Ramos (cell line): Measurements from ENCODE around the gene EBF3.

Experiments
- in situ Hi-C: fragments of 300-500 bp; cut with MboI; formaldehyde crosslinking; loops from one replicate; pipeline ENCODE4 v1.14.3; 2022; ENCODE audit warnings: low sequenced_read_pairs; ENCODE audit not compliant: unreplicated experiment

EBF3 gene

GRCh38 chr10:129972145-129972965 is 8.3 kb upstream of the EBF3 start:
- in situ Hi-C loops = no loop called here

DNA sequence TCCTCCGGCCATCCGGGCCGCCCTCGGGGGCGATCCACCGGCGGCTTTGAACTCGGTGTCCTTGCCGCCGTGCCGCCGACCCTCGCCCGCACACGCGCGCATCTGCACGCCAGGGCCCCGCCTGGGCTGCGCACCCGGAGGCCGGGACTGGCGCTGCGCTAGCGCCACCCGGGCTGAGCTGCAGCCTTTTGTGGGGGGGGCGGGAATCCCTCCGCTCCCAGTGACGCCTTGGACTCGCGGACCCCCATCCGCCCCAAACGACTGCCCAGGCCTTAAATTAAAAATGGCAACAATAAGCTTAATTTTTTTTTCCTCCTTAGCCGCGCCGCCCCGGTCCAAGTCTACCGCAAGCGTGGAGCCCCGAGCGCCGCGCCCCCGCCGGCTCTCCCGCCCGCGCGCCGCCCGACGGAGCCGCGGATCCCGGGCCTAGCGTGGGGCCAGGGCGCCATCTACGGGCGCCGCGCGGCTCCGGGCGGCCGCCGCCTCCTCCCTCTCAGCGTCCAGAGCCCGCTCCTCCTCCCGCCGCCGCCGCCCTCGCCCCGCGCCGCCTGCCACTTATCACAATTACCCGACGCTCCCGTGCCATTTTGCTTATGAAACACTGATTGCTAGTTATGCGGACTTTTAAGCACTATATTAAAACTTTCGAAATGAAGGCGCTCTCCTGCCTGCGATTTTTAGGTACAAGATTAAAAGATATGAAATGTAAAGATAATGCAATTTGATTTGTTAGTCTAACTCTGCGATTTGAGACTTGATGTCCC is 7.5 kb upstream of the EBF3 start:
- in situ Hi-C loops = no loop called here

GRCh38 chr10:129970465-129971364 is 6.6 kb upstream of the EBF3 start:
- in situ Hi-C loops = no loop called here

DNA sequence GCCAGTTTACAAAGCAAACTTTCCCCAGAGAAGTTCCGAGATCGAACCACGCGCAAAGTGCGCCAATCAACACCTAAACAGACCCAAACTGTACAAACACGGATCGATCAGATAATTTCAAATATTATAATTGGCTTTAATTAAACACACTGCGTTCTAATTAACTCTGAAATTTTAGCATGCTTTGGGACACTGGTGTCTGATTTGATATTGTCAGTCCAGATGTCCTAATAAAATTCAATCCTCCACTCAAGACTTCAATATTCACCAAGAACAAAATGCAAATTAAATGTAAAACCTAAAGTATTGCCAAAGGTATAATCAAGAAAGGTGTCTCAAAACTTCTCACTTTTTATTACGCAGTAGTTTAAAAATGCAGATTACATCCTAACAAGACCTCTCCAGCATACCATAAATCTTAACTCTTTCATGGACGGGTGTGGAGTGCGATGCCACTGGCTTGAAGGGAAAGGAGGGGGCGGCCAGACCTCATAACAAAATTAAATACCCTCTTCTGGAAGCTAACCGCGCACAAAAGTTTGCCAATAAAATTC is 5.9 kb upstream of the EBF3 start:
- in situ Hi-C loops = no loop called here

DNA sequence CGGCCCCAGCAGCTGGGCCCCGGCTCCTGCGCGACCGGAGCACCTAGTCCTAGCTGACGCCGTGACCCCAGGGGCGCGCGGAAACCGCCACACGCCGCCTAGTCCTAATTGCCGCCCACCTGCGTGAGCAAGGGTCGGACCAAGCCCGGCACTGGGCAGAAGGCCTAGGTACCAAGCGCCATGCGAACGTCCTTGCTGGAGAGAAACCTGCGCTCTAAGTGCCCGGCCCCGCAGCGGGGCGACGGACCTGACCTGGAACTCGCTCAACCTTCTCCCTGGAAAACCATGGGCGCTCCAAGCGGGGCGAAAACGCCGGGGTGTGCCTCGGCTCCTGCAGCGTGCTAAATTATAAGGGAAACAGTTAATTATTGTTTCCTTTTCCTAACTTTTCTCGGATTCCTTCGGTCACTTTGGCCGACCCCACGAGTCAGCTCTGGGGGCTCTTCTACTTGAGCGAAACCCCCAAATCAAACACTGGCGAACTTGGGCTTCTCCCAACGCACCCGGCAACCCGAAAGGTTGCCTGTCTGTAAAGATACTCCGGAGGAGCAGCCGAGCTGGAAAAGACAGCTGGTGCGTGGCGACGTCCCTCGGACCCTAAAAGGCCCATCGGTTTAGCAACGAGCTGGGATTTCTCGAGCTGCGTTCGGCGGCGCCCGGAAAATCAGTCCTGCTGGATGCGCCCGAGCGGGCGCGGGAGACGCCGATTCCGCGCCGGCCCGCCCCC is 5.3 kb upstream of the EBF3 start:
- in situ Hi-C loops = no loop called here

- in situ Hi-C loops = no loop called here
Measured at GRCh38 chr10:129968853-129969183, 4.7 kb upstream of the EBF3 start.

DNA sequence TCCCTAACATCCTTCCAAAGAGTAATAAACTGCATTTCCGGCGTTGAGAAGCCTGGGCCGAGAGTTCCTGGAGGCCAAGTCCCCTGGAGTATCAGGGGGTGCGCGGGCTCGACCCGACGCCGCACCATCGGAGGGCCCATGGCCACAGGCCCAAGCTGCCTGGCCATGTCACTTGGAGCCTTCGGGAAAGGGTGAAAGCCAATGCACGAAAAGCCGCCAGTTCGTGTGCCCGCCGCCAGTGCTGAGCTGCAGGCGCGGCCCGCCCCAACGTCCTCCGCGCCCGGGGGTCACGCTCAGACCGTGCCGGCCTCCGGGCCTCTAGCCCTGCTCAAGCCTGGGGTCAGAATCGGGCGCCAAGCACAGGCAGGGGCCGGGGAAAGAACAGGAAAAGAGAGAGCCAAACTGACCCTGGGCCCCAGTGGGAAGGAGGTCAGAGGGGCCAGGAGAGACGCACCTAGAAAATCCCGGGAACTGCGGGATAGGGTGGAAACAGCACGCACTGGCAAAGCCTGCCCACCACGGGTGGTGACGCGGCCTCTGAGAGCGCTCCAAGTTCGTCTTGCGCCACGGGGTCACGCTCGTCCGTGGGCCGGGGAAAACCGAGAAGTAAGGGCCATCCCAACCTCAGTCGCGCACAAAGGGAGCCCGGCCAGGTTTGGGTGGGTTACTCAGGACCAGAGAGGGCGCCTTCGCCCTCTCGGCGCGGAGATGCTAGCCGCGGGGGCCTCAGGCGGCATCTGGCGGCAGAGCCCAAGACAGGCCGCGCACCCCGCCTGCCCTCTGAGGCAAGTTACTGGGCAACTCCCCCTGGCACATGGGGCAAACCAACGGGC is 4.2 kb upstream of the EBF3 start:
- in situ Hi-C loops = no loop called here

- in situ Hi-C loops = no loop called here
Measured at GRCh38 chr10:129967579-129968019, 3.5 kb upstream of the EBF3 start.

GRCh38 chr10:129966889-129967578 is 3.0 kb upstream of the EBF3 start:
- in situ Hi-C loops = no loop called here

DNA sequence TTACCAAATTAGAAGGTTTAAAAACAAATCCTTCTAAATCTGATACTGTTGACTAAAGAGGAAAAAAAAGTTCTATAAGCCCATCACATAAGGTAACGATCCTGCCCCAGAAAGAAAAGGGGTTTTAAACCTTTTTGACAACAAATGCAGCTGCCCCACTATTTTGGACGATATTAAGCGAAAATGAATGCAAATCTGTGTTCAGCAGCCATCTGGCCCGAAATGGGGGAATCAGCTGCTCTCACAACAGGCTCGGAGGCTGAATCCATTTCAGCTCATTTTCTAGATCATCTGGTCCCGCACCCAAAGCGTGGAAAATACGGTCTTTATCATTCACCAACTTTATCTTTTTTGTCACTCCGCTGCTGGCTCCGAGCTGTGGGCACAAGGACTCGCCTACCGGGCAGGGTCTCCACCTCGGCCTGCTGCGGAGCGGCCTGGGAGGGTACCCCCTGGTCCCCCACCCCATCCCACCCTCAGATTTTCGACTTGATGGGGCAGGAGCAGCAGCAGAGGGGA is 2.4 kb upstream of the EBF3 start:
- in situ Hi-C loops = no loop called here

DNA sequence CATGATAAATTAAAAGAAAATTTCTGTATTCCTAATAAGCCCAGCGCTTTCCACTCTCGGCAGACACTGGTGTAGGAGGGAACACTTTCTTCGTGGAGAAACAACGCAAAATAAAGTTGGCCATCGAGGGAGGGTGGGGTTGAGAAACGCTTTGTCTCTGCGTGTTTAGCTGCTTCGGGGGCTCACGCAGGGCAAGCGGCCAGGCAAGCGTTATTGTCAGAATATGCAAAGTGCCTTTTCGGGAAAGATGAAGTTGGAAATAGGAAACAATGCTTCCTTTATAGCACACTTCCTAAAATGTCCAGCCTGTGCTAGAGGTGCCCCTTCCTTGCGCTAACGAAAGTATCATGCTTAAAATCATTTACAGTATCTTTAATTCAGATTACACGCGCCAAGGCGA is 1.9 kb upstream of the EBF3 start:
- in situ Hi-C loops = no loop called here

DNA sequence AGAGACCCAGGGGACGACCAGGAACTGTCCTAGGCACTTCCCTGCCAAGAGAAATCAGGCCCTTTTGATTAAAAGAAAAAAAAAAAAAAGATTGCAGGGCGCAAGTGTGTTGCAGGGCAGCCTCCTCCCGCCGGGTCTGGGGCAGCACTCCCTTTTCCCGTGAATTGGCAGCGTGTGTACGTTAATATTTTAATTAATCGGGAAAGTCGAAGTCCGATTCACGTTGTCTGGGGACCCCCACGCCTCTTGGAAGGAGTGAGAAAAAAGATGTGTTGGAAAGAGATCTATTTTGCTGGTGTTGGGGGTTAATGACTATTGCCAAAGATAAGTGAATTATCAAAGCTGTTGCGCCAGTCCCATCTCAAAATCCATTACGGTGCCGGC is 1.3 kb upstream of the EBF3 start:
- in situ Hi-C loops = no loop called here

GRCh38 chr10:129964611-129965424 is 744 bp upstream of the EBF3 start:
- in situ Hi-C loops = no loop called here

DNA sequence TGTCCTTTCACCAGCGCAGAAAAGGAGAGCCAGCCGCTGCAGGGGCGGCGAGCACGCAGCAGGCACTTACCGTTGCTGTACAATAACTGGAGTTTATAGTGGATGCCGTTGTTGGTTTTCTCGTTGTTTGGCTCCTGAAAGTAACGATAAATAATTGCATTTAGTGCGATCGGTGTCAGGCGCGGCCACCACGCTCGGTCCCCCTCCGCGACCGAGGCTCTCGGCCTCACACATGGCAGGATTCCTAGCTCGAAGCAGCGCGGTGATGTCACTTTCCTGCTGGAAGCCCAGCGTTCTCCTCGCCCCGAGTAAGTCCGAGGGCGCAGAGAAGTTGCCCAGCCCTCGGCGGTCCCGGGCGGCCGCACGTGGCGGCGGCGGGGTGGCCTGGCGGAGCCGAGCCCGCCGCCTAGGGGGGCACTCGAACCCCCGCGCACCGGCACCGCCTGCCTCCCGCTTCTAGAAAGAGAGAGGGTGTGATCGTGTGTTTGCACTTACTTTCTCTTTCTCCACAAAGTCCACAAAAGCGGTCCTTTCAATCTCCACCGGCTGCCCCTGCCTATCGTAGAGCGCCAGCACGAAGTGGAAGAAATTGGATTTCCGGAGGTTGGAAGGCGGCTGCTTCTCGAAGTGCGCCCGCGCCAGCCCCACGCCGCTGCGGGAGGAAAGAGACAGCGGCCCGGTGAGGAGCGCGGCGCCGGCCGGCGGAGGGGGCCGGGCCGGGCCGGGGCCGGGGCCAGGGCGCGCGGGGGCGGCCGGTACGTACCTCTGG is 1.0 kb downstream of the EBF3 start:
- in situ Hi-C loops = no loop called here

- in situ Hi-C loops = no loop called here
Measured at GRCh38 chr10:129962031-129962871, 1.8 kb downstream of the EBF3 start.
